Hepatic stellate cell (primary cell): ENCODE results near the gene PRDX2.

ENCODE experiments used
- DNase-seq: peaks from one replicate; pipeline ENCODE4 v3.0.0; 2011; ENCODE audit warnings: low spot score

The PRDX2 gene

GRCh38 chr19:12752056-12752781 lies 49.4 kb downstream of the PRDX2 start:
- no peak for DNase-seq

DNA sequence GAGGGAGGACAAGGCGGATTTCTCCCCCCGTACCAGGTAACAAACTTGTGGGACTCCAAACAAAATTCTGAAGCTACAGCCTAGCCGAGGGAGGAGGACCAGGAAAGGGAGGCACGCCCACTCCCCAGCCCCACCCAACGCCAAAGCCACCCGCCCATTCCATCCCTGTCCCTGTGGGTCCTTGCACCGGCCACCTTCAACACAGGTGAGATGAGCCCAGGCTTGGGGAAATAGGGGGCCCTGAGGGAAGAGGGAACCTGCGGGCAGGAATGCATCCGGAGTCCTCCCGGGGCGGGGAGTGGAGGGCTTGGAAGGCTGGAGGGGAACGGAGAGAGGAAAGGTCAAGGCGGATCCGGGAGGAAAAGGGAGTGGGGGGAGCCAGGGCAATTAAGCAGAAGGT lies 50.0 kb downstream of the PRDX2 start, which contains the start of gene BEST2:
BEST2 (plus strand) TSS at position 157 of the 400 bp plus-strand sequence. CDS start 802 bp downstream, outside the sequence.
- no peak for DNase-seq

GRCh38 chr19:12750851-12751250 lies 50.7 kb downstream of the PRDX2 start:
- no peak for DNase-seq

- peak; percentile 55 for DNase-seq
Observed at GRCh38 chr19:12749938-12750521, 51.6 kb downstream of the PRDX2 start.

GRCh38 chr19:12748489-12748888 lies 53.1 kb downstream of the PRDX2 start:
- no peak for DNase-seq
